ENCODE data around the gene RALGAPA2.

Gene RALGAPA2

DNA sequence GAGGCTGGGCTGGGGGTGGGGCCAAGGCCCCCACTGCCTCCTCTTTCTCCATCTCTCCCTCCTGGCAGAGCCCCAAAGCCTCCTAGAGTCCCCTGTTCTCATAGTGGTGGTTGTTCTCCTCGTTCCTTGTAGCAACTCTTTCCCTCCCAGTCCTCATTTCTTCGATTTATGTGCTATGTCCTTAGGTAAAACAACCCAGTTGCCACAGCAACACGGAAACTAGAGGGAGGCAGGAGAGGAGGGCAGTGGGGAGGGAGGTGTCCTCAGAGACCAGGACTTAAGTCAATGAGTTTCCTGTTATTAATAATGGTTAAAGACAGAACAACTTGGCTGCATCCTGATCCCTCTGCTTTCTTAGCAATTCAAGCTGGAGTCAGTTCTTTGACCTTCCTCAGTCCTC lies 183.6 kb downstream of the RALGAPA2 start:
- DNase-seq: no peak

DNA sequence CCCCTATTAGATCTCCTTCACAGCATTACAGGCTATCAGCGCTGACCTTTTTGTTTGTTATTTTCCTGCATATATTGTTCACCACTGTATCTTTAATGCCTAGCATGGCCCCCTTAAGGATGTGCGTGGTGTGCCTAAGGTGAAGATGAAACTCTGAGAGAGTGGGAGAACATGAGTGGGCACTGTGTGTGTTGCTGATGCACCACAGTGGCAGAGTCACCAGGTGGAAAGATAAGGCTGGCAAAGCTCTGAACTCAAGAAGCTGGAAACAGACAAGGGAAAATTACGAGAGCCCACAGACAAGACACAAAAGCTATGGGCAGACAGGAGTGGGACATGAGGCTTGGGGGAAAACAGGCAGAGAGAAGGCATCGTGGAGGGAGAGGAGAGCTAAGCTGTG lies 184.8 kb downstream of the RALGAPA2 start:
- no peak for DNase-seq

DNA sequence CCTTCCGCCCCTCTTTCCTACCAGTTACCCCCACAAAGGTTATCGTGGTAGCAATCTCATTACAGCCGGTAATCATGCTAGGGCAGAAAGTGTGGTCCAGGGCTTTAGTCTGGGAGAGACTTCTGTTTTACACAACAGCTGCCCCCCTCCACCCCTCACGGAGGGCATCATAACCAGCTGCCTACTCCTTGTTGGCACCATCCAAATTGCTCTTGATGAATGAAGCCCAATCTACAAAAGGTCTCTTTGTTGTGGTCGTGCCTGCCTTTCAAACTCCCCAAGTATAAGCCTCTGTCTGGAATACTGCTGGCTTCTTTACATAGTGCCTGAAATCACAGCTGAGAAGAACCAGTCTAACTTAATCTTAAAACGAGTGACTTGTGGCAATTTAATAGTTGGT lies 186.7 kb downstream of the RALGAPA2 start:
- DNase-seq: no peak

DNA sequence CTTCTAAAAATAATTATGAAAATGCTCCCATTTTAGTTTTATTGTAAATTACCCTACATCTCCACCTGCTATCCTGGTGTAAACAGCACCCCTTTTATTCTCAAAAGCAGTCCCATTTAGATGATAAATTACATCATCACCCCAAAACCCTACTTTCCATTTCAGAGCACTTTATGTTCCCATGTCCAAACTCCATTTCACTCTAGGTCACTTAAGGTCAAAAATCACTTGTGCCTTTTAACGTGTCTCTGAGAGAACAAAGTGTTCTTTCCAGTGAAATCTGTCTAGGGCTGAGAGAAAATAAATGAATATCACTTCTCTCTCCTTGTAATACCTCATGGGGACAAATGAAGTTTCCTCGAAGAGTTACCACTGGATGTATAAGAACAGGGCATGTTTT lies 187.2 kb downstream of the RALGAPA2 start:
- DNase-seq: no peak

DNA sequence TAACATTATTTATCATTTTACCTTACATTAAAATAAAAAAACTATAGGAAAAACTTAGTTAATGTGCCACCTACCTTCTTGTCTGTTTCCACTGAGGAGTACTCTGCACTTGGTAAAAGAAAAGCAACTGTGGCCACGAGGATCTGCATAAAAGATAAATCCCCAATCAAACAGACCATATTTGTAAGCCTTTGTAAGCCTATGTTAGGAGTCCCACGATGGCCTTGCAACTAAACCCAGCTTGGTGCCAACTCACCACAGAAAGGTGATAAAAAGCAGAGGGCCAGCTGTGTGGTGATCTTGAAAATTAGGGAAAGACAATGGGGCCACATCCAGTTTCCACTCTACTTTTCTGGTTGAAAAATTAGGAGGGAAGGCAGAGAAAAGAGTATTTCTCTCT lies 187.7 kb downstream of the RALGAPA2 start:
- no peak for DNase-seq

DNA sequence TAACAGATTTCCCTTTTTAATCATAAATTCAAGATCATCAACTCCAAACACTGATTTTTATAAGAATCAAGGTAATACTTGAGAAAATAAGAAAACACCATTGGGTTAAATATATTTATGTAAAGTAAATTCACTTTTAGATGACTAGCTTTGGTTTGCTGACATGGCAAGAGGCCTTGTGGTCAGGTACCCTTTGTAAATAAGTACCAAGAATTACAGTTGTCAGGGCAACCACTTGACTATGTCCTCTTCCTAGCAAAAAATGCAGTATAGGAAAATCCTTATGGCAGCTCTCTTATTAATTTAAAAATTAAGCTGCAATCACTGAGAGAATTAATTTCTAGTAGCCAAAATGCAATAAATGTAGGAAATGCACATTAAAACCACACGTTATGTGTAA lies 190.7 kb downstream of the RALGAPA2 start:
- DNase-seq: no peak

DNA sequence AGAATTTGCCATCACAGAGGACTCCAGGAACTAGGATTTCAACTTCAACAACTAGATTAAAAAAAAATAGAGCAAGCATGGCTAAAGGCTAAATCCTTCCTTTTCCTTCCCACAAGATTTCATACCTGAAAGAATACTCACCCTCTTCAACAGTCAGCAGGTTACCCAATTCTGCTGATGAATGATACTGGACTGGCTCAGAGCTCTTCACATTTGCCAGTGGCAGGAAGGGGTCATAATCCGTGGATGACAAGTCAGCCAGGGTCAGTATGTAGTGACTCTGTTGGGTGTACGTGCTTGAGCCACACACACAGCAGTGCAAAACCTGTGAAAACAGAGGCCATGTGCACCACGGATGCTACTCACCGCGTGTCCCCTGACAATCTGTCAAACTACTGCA lies 191.7 kb downstream of the RALGAPA2 start:
- DNase-seq: no peak

DNA sequence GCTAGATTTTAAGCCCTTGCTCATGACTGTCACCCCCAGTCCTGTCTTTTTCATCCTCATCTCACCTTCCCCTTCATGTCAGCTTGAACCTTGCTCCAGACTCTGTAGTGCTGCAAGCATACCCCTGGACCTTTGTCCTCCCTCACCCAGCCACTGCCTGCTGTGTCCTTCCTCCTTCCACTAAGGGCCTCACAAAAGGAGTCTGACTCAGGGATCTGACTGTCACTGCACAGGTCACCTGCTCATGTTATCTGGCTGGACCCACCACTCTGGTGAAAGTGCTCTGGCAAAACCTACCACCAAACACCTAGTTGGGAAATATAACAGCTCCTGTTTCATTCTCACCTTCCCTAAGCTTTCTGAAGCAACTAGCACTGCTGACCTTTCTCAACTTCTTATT lies 193.2 kb downstream of the RALGAPA2 start:
- DNase-seq: no peak

DNA sequence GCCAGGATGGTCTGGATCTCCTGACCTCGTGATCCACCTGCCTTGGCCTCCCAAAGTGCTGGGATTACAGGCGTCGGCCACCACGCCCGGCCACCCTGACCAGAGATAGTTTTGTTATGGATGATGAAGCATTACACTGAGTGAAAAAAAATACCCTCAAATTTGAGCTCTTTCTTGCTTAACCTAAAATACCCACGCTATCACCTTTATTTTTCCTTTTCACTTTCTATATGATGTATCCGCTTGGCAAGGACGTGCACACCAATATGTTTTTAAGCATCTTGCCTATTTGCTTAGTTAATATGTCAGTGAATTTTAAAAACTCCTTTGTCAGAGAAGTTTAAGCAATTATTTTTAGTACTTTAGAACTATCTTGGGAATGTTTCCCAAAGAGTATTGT lies 194.2 kb downstream of the RALGAPA2 start:
- DNase-seq: no peak

DNA sequence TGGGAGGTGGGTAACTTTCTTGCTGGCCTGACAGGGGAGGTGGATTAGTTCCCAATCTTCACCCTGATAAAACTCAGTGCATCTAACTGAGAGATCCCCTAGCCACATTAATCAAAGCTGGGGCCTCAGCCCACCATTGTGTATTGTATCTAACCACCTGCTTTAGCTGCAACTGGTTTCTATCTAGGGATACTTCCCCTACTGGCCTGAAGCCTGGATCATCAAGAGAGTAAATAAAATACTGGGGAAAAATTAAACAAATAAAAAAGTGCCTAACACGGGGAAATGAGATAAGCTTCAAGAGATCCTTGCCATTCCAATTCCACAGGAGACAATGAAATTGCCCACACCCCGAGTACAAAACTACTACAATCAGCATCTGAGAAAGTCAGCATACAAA lies 195.1 kb downstream of the RALGAPA2 start:
- DNase-seq: no peak

DNA sequence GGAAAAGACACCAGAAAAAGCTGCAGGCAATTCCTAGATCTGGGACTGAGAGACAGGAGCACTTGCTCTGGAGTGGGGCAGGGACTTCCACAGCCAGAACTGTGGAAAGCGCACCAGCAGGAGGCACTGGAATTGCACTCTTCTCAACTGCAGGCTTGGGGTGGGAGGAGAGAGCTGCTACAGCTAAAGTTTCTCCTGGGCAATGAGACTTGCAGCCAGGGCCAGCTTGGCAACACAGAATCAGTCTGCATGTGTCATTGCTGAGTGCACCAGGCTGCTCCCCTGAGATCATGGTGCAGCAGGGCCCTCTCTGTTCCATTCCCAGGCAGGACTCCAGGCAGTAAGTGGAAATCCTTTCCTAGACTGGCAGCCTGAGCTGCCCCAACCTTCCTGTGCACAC lies 198.7 kb downstream of the RALGAPA2 start:
- DNase-seq: no peak

DNA sequence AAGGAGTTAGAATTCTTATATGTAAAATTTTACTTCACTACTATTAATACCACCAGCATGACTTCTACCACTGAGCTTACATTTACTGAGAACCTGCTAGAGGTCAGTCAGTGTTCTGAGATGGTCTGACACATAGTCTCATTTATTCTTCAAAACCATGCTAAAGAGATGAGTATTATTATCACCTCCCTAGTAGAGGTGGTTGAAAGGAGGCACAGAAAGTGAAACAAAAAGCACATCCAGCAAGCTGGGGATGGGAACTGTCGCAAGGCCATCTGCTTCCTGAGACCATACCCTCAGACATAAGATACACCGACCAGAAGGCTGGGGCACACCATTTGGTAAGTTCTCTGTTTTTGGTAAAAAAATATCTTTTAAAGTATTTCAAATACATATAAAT lies 206.9 kb downstream of the RALGAPA2 start:
- DNase-seq: peak; percentile 8

DNA sequence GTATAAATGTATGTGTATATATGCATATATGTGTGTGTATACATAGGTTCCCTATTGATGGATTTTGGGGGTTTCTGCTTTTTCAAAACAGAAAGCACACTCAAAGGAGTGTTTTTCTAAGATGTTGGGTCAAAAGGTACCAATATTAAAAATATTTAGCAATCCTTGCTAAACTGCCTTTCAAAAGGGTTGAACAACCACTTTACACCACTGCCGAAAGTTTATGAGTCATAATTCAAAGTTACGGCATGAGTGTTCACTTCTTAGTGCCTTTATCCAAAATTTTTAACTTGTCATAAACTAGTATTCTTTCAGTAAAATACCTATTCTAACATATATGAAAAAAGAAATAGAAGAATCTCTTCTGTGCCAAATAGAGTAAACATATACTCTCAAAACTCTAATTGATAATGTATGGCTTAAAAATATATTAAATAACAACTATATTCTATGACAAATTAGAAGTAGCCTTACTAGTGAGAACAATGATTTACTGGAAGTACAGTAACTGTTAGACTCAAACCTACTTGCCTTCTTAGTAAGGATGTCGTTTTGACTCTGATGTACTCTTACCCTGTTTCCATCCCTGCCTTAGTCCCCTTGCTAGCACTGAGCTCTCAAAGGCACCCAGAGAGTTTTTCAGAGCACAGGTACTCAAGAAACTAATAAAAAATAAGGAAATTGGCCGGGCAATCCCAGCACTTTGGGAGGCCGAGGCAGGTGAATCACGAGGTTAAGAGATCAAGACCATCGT lies 208.5 kb downstream of the RALGAPA2 start:
- DNase-seq: no peak

DNA sequence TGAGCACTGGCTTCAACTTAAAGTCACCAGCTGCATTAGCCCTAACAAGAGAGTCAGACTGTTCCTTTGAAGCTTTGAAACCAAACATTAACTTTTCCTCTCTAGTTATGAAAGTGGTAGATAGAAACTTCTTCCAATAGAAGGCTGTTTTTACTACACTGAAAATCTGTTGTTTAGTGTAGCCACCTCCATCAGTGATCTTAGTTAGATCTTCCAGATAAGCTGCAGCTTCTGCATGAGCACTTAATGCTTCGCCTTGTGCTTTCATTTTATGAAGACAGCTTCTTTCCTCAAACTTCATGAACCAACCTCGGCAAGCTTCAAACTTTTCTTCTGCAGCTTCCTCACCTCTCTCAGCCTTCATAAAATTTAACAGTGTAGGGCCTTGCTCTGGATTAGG lies 211.3 kb downstream of the RALGAPA2 start:
- no peak for DNase-seq

DNA sequence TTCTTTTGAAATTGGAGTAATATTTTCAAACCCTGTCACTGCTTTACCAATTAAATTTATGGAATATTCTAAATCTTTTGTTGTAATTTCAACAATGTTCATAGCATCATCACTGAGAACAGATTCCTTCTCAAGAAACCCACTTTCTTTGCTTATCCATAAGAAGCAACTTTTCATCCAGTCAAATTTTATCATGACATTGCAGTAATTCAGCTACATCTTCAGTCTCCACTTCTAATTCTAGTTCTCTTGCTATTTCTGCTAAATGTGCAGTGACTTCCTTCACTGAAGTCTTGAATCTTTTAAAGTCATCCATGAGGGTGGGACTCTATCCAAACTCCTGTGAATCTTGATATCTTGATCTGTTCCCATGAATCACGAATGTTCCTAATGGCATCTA lies 212.1 kb downstream of the RALGAPA2 start:
- no peak for DNase-seq

DNA sequence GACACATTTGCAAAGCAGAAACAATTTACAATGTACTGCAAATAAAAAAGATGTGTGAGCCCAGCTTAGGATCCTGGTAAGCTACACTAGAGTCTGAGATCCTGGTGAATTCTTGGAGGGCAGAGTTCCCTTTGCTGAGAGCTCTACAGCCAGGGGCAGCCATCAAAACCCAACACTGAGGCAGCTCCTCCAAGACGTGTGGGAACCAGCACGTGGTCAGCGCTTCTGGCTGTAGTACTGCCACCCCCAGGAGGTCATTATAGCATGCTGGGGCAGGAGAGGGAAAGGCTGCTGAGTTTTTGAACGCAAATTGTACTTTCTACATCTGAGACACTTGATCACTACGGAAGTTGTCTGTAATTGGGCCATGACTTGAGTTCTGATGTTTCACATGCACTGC lies 213.0 kb downstream of the RALGAPA2 start:
- no peak for DNase-seq

DNA sequence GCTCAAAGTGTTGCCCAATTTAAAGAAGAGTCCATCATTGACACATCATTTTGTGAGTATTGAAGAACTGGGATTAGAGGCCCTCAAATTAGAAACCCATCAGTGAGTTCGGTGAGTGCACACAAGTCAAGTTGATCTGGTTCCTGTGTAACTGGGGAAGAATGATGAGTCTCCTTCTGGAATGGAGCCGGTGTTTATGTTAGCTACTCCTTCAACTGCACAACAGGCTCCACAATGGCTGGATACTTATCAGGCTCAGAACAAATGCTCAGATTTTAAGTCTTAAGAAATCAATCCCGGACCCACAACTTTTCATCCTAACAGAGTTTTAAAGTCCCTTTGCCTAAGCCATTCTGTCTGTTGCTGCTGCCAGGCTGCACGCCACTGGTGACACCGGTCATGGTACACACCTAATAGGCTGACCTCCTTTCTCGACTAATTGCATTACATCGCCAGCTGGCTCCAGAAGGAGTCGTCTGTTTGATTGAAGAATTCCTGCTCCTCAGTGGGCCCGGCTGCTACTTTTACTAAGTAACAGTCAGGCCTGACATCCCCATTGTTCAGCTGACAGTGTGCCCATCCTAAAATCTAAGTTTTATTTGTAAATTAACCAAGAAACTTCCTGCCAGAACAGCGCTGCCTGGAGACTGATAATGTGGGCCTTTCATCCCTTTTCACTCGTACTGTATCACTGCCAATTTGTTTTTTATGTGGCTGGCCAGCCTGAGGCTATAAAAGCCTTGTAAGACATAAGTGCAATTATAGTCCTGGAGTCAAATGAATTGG lies 214.2 kb downstream of the RALGAPA2 start:
- DNase-seq: no peak

DNA sequence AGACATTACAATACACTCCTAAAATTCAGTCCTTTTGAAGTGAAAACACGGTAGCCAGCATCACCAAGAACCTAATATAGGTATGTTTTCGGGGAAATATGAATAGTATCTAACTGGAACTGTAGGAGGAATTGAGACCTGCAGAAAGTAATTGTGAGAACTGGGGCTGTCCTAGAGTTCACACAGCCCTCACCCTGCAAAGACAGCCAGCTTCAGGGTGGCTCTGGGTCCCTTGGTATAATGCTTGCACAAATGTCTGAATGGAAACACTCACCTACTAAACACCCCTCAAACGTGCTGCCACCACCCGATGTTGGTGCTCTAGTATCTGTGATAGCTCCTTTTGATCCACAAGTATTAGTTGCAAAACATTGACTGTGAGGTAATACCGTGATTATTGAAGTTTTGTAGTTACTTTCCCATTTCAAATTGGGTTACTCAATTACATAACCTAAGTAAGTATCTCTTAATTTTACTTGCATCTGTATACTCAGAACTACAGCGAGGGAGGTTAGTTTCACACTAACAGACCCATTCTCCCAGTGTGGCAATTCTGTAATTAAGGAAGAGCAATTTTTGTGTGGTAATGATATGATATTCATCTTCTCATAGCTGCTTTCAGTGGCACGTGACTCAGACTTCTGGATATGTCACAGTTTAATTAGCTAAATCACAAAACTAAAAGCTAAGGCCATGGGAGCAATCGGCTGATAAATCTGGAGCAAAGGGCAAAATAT lies 215.0 kb downstream of the RALGAPA2 start:
- DNase-seq: no peak

DNA sequence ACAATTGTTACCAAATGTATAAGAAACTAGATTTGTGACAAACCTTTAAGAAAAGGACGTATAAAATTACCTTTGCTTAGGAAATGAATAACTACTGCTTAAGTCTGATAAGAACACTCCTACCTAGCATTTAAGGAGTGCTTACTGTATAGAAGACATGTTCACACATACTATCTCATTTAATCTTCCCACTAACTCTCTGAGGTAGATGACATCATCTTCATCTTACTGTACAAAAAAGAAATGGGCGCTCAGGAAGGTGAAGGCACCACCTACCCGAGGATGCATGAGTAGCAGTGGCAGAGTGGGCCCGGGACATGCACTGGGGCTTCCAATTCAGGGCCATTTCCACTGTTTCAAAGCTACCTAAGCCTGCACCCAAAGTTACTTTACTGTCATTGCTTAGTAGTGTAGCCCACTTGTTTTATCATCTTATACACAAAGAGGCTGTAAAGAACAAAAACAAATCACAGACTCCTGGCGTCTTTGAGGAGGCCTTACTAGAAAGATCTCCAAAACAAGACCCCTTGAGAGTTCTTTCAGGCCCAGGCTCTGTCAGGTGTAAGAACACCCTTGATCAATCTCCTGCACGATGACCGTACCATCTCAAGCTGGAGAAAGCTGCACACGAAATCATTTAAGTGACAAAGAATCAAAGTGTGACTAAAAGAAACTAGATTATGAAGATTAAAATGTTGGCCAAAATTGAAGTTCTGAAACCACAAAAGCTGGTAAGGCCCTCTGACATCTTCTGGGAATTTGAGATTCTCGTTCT lies 216.5 kb downstream of the RALGAPA2 start:
- DNase-seq: no peak

DNA sequence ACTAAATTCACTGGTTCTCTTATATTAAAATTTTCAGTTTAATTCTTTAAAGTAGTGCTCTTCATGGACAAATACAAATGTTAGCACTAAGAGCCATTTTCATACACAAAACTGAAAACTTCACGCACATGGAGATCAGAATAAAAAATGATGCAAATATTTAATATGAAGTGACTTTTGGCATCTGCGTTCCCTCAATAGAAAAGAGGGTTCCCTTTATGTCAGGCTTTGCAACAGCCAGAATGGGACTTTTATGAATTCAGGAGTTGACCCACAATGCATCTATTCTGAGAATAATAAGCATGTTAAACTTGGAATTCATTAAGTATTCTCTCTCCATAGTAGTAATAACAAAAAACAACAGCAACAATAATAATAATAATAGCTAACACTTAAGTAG lies 218.7 kb downstream of the RALGAPA2 start:
- no peak for DNase-seq

DNA sequence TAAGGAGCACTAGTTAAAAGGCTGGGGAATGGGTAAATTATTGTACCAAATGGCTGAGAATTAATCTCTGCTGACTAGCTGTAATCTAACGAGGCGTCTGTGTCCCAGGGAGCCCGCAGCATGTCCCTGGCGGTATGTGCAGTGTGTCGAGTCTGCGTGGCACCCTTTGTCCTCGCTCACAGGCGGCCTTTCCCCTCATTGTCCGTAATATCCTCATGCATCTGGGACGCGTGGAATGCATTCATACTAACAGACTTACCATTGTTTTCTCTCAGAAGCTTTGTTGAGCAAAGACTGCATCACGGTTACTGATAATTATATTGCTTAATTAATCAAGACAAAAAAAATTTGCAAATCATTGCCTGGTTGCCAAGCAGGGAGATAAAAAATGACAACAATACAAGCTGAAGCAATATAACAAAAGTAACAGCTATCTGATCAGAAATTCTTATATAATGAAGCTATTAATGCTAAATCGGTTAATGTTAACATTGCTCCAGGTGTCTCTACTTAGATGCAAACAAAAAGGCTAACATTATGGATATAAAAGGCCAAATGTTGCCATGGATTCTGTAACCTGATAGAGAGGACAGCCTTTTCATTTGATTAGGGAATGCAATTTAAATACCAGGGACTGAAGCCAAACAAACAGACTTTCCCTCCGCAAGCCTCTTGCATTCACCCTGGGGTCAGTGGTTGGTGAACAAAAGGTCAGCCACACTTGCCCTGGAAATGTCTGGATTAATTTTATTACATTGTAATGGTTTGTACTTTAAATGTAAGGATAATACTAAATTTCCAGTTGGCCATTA lies 219.7 kb downstream of the RALGAPA2 start:
- DNase-seq: no peak

DNA sequence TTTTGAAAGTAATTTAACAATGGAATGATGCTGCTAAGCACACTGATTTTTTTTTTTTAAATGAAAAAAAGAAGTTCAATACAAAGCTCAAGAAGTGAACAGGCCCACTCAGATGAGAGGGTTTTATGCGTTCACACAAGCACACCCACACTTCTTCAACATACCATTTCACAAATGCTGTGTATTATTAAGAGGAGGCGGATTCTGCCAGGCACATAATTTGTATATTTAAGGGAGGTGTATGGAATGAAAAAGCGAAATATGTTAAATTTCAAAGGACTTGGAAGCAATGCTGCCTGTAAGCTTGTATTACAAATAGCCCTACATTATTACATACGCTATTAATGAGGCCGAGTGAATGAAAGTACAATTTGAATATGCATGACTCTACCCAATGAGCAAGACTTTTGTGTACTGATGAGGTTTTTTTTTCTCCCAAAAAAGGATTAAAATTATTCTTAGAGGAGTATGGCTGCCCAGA lies 220.6 kb downstream of the RALGAPA2 start:
- DNase-seq: no peak

Measured in suppressor macrophage treated with lipopolysaccharide for 4 hours (primary cell).